Stimulated activated CD8-positive, alpha-beta memory T cell treated with anti-CD3 and anti-CD28 coated beads, Interleukin-2, amount 100 ng/mL, for 1 hour (primary cell): ENCODE data around the gene PYGL.
"Not testable (repeated sequence)": the region's sequence is repeated elsewhere in the genome, so short reads cannot be mapped to it uniquely, and the experiment has no call there.

Source experiments
- DNase-seq, 2 donors: peaks; one replicate each; pipeline ENCODE4 v3.0.0-alpha.2; 2020; ENCODE audit warnings: low read depth in 2 of 2

Gene PYGL

DNA sequence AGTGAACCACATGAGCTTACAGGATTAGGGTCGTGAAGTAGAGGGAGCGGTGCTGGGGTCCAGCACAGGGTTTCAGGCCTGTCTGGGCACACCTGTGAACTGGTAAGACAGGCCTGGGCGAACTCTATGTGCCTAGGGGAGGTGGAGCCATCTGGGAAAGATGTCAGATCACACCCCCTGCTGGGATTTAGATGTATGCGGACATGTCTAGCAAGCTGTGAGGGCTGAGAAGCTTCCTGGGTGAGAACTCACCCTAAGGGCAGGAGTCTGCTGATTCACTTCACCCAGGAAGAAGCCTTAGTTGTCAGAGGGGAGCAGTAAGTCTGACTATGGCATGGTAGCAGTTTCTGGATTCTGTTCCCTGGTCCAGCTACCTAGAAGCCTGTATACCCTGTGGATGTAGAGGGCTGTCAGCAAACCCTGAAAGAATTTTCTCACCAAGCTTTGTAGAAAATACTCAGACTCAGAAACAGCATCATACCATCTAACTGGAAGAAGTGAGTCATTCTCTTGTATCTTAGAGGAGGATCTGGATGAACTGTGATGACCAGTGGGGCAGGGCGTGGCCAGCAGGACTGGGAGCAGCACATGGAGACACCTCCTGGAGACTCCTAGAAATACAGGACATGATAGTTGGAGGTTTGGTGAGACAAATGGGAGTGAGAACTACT, 11.2 kb upstream of the PYGL start:
- no peak for DNase-seq

DNA sequence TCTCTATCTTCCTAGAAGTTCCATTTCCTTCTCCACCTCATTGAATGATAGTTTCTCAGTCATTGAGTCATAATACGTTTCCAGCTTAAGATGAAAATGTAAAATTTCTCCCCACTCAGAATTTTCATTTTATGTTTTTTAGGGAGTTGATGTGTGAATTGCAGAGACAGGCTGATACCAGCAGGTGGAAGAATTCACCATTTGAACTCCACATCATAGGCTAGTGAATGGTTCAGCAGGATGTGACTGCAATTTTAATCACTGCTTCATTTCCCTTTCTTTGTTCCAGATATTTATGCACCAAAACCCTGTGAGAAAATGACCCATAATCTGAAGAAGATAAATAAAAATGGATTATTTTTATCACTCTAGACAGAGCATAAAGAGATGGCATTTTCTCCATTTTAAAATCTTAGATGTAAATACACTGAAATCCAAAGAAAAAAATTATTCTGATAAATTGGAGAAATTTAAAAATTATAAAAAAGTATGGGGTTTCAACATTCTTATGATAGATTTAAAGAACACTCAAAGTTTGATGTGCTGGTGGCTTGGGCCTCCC, 10.6 kb upstream of the PYGL start:
- DNase-seq, result no peak

DNA sequence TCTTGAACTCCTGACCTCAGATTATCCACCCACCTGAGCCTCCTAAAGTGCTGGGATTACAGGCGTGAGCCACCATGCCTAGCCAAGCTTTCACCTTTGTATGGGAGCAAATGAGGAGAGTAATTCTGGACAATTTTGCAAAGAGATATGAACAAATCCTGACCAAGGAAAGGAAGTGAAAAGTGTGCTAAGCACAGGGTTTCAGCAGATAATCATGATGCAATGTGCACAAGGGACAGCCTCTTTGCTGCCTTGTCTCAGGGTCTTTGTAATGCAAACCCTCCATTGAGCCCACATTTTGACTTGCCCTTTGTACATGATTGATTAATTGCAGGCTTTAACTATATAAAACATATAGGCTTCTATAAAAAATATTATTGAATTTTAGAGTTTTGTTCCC, 9.2 kb upstream of the PYGL start:
- DNase-seq, result no peak

DNA sequence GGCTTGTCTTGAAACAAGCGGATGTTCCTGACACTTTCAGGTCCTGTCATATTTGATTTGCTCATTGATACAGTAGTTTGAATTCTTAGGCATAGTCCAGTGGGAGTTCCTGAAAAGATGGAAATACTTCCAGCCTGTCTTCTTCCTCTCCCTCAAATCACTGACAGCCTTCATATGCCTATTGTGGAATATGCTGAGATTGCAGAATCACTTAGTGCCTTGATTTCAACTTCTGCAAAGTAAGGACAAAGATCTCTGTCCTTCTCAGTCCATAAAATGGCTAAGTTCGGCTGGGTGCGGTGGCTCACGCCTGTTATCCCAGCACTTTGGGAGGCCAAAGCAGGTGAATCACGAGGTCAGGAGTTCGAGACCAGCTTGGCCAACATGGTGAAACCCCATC, 6.7 kb upstream of the PYGL start:
- DNase-seq, result no peak

DNA sequence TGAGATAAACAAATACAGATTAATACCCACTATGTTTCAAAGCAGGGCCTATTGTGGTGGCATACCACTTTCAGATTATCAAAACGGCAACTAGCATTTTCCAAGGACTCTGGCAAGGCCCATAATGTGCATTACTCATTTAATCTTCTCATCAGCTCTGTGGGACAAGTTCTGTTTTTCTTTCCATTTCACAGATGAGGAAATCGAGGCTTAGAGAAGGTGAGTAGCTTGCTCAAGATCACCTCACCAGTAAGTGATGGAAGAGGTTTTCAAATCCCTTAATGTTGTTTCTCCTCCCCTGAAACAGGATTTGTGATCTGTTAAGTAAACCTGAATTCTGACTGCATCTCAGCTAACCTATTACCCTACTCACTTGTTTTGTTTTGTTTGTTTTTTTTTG, 3.9 kb upstream of the PYGL start:
- DNase-seq, result no peak

DNA sequence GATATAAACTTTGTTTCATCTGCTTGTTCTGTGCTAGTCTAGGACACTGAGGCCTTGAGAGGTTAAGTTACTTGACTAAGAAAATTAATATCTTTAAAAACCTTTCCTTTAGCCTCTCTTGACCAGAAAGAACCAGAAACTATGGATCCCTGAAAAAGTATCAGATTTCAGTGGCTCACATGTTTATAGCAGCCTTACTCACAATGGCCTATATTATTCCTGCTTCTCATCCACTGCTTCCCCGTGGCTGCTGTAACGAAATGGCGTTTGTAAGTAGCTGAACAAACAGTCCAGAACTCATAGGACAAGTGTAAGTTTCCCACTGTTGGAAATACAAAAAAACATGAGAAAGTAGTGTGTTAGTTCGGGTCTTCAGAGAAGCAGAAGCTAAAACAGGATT, 3.2 kb upstream of the PYGL start:
- no peak for DNase-seq

DNA sequence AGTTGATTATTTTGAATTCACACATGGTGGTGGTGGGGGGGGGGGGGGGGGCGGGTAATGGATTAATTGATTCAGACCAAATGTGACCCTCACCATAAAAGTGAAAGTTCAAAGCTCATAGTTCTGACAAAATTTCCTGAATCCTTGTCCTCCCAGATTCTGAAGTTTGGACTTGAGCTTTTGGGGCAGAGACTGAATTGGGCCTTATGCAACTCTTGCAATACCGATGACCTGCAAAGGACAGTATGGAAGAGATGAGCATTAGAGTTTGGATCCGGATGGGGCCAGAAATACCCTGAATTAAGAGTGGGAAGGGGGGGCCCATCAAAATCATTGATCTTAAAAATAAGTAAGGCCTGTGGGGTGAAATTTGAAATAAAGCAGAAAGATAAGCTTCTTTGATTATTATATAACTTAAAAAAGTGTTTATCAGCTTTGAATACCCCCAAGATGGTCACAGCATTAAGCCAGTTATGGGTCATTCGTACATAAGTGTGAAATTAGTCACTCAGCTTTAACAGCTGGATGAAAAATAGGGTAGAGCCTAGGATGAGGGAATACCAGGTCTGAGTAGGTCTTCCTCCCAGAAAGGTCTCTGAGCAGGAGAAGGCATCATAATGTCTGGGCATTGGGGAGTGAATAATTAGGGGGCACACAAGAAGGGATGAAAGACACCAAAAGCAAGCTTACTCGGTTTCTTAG, 2.1 kb upstream of the PYGL start:
- DNase-seq, result no peak

DNA sequence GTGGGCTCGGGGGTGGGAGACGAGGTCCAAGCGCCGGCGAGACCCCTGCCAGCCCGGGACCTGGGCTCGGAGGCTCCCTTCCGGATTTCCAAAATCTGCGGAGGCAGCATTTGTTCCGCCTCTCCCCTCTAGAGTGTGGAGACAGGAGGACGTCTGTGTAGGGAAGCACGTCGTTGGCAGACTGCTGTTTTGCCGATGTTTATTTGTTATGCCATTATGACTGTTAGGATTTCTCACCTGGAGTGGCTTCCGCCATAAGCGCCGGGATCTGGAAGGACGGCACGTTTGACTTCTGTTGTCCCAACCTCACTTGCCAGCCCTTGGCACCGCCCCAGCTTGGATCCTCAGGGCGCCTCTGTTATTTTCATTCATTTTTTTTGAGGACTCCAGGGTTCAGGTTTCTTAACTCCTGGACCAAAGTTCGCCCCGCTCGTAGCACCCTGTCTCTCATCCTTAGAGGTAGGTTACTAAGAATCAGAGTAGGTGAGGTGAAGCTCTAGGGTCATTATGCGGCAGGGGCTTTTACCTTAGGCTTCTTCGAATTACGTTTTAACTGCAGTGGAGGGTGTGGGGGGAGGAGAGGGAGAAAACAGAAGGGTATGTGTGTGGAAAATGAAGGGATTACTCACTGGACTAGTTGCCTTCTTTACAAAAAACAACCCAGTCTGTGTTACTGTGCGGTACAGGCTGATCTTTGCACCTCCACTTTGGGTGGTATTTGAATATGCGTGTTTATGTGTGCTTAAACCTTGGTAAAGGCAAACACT, 547 bp upstream of the PYGL start:
- DNase-seq, result no peak

DNA sequence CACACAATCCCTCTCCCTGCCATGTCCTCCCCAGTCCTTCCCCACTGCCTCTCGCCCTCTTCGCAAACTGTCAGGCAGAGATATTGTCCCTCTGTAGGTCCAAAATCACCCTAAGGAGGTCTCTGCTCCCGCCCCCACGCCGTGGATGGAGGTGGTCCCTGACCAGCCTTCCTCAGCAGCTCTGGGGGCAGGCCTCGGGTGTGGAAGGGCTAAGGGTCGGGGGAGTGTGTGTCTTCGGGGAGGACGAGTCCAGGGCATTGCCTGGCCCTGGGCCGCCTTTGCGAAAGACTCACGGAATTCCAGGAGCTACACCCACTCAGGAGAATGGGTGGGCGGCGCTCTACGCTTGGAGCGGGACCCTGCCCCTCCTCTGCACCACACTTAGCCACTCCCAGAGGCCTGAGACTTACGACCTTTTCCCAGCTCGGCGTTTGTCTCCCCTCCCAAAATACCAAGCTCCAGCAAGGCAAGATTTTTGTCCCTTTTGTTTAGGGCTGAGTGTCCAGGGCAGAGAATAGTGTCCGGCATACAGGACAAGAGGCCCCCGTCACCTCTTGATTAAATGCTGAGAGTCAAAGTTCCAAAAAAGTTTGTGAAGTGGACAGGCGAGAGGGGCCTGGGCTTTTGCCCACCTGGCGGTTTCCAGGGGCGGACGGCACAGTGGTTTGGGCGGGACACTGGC, 881 bp downstream of the PYGL start:
- no peak for DNase-seq

DNA sequence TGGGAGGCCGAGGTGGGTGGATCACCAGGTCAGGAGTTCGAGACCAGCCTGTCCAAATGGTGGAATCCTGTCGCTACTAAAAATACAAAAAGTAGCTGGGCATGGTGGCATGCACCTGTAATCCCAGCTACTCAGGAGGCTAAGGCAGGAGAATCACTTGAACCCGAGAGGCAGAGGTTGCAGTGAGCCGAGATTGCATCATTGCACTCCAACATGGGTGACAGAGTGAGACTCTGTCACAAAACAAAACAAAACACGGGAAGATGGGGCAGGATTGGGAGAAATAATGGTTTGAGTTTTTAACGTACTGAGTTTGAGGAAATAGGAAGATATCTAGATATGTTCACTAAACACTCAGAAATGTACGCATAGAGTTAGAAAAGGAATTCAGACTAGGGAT, 2.6 kb downstream of the PYGL start:
- DNase-seq, result not testable (repeated sequence)

DNA sequence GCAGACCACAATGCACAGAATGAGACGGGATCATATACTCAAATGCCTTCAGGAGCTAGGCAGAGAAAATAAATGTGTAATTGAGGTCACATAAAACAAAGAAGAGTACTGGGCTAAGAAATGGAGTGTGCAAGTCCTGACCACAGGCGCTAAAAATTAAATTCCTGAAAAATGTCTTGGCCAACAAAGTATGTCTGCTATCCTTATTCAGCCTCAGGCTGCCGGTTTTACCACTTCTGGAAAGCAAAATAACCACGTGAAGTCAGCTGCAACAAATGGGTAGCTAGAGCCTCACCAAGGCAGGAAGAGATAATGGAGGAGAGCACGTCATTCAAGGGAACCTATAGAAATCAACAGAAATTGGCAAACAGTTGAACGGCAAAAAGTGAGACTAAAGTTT, 3.1 kb downstream of the PYGL start:
- DNase-seq, result no peak

DNA sequence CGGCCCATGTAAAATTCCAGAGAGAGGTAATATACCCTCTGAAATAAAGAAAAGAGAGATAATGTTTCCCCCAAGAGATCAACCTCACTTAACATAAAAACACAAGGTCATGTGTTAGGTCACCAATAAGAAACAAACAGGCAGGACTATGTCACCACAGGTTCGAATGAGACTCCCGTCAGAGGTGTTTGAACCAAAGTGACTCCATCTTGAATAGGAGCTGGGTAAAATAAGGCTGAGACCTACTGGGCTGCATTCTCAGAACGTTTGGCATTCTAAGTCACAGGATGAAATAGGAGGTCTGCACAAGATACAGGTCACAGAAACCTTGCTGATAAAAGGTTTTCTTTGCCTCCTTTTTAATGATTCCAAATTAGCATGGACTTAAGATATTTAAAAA, 6.5 kb downstream of the PYGL start:
- no peak for DNase-seq

DNA sequence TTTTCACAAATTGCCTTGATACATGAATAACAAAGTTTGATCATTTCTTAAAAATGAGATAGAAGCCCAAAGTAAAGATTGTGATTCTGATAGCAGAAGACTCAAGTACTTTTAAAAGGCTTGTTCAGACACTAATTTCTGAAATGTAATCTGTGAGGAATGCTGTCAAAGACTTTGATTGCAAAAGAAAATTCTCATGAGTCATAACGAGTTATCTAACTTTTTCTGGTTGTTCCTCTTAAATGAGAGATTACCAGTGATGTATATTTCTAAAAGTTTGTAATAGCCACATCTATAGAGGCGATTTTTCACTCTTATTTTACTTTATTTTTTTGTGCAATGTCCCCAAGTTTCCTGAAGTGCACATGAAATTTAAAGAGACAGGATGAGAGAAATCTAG, 7.0 kb downstream of the PYGL start:
- no peak for DNase-seq

DNA sequence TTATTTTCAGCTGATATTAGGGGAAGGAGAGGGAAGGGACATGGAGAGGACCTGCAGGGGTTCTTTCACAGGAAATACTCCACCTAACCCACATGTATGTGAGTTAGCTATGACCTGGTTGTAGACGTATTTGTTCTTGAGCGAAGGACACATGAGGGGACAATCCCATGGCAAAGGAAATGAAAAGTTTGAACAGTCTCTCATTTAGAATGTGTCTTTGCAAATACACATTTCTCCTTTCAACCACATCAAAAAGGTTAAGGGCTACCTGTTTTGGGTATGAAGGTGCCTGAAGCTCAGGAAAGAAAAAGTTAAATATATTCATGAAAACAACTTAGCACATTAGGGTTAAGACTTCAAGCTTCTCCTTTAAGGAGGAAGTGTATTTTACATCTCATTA, 7.4 kb downstream of the PYGL start:
- DNase-seq, result no peak

DNA sequence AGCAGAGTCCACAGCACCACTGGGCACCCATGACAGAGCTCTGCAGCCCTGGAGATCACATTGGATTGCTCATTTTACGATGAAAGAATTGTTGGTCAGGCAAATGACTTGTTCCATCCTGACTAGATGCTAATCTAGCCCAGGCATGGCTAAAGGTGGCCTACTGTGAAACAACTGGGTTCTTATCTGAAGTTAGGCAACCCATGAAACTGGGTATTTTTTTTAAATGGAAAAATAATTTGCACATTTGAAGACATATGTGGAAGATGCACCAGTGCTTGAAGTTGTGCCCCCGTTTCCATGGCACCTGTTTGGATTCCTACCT, 8.3 kb downstream of the PYGL start:
- DNase-seq, result no peak

DNA sequence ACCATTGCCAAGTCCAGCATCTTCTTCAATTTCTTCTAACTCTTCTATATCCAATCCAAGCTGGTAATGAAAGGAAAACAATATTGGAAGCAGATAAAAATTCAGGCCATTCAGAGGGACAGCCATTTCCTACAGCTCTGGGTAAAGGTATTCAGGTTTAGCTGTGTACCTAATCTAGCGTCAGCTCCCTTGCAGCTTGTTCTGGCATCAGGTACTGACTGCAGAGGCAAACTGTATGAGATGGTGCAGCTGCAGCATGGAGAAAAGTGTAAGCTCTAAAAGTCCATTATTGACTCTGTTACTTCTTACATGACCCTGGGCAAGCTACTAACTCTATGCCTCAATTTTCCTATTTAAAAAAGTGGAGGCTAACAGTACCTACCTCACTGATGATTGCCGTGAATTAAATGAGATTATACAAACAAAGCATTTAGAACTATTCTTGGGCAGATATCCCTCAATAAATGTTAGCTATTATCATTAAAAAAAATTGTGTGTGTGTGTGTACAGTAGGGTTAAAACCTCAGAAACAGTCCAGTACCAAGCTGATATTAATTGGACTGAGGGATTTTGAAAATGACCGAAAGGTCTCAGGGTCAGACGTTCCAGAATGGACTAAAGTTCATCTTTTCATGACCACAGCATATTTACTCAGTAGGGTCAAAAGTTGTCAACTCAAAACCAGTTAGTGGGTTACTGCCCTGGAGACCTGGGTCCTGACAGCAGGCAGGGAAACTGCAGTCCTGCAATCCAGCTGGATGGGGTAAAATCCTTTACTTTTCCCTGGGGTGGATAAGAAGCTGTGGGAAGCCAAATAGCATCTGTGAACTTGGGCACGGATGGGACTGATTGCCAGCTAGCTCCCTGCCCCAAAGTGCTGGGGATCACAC, 8.9 kb downstream of the PYGL start:
- DNase-seq, result no peak

DNA sequence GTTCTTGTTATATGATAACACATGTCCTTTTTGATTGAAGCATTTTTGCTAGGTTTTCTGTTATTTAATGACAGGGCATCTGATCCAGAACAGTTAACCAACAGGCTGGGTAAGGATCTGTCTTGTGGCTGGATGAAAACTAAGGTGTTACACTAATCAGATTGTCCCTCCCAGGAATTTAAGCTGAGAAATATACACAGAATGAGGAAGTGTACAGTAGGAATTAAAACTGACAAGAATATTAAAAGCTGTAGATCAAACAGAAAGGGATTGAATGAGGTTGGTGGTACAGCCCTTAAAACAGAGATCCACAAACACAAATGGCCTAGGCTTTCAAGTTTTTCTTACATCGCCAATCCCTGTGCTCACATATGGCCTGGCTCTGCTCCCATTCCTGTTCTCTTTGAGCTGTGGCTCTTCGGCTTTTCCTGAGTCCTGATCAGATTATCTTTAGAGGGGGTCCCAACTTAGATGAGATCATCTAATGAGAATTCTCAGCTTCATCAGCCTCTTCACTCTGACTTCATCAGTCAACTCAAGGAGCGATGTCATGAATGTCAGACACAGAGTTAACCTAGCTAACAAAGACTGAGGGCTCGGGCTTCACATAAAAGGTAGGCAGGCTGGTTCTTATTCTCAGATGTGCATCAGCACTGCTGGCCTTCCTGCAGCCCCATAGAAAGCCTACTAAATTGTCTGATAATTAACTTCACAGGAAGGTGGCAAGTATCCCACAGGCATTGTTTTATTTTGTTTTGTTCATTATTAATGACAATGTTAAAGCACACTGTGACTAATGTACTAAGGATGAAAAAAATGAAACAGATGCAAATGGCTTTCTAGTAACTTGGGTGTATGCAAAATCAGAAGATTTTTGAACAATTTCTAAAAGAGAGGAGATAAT, 11.4 kb downstream of the PYGL start:
- DNase-seq, result no peak

DNA sequence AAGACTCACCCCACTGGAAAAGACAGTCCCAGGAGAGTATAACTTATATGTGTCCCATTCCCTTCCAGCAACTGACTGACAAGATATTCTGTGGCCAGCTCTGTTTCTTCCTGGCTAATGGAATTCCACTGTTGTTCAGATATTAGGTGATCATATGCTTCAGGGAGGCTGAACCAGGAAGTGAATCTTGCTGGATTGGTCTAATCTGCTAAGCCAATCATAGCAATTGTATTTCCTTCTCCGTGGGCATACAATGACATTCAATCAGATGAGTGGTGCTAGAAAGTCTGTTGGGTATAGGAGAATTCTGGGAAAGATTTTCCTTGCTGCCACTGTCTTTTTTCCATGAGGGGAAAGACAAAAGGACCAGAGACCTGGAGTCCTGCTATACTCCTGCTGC, 12.1 kb downstream of the PYGL start:
- no peak for DNase-seq

DNA sequence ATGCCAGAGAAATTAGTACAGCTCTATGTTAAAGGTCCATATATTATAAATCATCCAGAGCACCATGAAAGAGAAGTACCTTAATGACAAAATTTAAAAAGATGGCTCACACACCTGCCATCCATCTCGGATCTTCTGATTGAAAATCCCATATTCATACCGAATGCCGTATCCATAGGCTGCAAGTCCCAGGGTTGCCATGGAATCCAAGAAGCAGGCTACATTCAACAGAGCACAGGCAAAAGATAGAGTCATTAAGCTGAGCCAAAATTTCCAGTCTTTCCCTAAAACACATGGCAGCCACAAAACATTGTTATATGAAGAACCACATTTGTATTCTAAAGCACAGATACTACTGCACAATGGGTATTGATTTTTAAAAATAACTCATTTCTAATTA, 12.7 kb downstream of the PYGL start:
- no peak for DNase-seq

DNA sequence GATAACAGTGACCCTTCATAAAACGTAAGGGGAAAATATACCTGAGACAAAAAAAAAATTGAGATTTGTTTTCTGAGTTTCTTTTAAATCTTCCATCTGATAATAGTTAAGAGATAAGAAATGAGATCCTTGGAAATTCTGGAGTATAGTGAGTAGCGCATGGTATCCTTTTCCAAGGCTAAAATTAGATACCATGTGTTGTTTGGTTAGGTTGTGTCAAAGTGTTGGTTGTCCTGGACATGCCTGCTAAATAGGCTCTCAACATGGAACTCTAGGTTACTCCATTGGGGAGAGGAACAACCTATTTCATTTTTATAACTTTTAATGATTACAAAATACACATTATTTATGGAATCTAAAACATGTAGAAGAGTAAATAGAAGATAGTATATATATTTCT, 14.8 kb downstream of the PYGL start:
- DNase-seq, result no peak
